ENCODE data around the gene WAC.

GRCh38 chr10:28664369-28664740 is 131.4 kb downstream of the WAC start:
- TF ChIP-seq EZH2phosphoT487 (IDR thresholded peaks at IDR 0.05; ENCODE audit: borderline replicate concordance, low read depth, low read length) (no peak), CTCF (conservative IDR thresholded peaks at IDR 0.05; ENCODE audit: low read length) (no peak)
